NB4 (cell line): ENCODE measurements around the gene CHCHD3.

ENCODE experiments used
- CTCF ChIP-seq: IDR thresholded peaks from one replicate; pipeline ENCODE4 v1.5.1; 2012; ENCODE audit warnings: low read depth, low read length
- MAX ChIP-seq: IDR thresholded peaks from 2 replicates; pipeline ENCODE4 v1.6.1; 2011; ENCODE audit warnings: low read depth, low read length
- MYC ChIP-seq: IDR thresholded peaks from 2 replicates; pipeline ENCODE4 v1.6.1; 2011; ENCODE audit warnings: low read depth, low read length
- POLR2A ChIP-seq: IDR thresholded peaks from 2 replicates; pipeline ENCODE4 v1.6.1; 2011; ENCODE audit warnings: mild to moderate bottlenecking; ENCODE audit not compliant: insufficient read length; ENCODE audit errors: extremely low read depth

- TF ChIP-seq MYC, result no peak
- no peak for TF ChIP-seq POLR2A
- no peak for TF ChIP-seq CTCF
- no peak for TF ChIP-seq MAX
These were observed 84.4 kb downstream of the CHCHD3 start for GRCh38 chr7:132997505-132997904.
